ENCODE data around the gene PDXDC1.
"Not testable (repeated sequence)": the region's sequence is repeated elsewhere in the genome, so short reads cannot be mapped to it uniquely, and the experiment has no call there.

Gene PDXDC1

DNA sequence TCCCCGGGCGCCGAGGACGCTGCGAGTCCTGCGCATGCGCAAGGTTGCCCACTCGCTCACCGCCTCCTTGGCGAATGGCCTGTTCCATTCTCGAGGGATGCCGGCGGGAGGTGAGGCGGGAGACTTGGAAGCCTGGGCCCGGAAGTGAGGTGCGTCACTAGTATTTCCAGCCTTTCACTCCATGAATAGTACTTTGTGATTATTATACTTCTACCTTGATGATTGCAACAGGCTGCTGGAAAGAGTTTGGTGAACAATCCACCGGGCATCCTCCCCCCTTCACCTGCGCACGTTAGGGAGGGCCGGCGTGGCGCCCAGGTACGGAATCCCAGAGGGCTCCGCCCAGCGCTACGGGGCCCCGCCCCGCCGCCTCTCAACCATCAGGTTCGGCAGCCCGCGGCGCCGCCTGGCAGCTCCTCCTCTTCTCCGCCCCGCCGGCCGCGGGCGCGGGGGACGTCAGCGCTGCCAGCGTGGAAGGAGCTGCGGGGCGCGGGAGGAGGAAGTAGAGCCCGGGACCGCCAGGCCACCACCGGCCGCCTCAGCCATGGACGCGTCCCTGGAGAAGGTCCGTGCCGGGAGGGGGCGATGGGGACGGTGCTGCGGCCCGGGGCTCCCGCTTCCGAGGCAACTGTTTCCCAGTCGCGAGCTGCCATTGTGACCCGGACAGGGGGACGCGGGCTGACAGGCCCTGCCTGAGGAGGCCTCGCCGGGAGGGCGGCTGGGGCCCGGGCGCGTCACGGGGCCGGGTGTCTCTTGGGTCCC, at the start of gene PDXDC1:
Gene PDXDC1 (plus strand): TSS at position 371 of the 762 bp plus-strand sequence. CDS start 174 bp downstream, at position 545.
- DNase-seq: peak; percentile 99

GRCh38 chr16:14928064-14928714, 46.6 kb upstream of the PDXDC1 start:
- not testable (repeated sequence) for DNase-seq

- not testable (repeated sequence) for DNase-seq
These were observed 45.6 kb upstream of the PDXDC1 start for GRCh38 chr16:14929176-14929575.

DNA sequence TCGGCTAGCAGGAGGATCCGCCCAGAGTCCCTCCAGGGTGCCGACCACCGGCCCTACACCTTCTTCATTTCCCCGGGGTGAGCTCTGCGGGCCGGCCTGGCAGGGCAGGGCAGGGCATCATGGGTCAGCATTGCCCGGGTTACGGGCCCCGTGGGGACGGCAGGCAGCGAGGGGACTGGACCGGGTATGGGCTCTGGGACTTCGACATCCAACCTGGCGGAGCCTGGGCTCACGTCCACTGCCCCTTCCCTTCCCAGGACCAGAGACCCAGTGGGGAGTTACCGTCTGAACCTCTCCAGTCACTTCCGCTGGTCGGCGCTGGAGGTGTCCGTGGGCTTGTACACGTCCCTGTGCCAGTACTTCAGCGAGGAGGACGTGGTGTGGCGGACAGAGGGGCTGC, 44.6 kb upstream of the PDXDC1 start:
- DNase-seq: not testable (repeated sequence)

- DNase-seq: not testable (repeated sequence)
These were observed 43.9 kb upstream of the PDXDC1 start for GRCh38 chr16:14930971-14931370.

GRCh38 chr16:14932581-14933375, 42.0 kb upstream of the PDXDC1 start:
- not testable (repeated sequence) for DNase-seq

- DNase-seq: not testable (repeated sequence)
These were observed 37.7 kb upstream of the PDXDC1 start, which contains the start of gene NPIPA1 for GRCh38 chr16:14937143-14937542. TSS of gene NPIPA1 (plus strand) at chr16:14937443. CDS start at chr16:14937443, 0 bp downstream.

DNA sequence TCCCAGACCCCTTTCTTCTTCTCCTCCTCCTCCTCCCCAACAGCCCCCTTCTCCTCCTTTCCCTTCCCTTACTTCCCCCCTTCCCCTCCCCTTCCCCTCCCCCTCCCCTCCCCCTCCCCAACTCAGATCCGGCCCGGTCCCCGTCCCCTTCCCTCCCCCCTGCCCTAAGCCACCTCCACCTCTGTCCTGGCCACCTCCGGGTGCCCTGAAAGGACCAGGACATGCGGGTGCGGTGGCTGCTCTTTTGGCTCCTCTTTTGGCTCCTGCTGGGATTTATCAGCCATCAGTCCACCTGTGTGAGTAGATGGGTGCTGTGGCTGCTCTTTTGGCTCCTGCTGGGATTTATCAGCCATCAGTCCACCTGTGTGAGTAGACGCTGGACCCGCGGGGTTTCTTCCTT, 36.8 kb upstream of the PDXDC1 start:
- not testable (repeated sequence) for DNase-seq

DNA sequence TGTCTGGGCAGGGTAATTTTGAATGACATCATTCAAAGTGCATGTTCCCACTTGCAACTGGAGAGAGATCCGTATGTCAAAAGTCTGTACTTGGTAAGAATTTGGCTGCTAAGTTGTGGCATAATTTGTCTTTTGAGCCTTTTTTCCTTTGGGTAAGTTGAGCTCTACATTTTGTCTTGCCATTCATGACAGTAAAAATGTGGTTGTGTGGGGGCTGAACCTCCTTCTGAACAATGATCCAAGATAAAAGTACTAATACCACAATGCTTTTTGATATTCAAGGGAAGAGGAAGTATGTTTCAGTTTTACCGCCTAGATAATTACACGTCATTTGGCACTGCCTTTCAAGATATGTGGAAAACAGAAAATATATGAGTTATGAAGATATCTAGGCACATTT, 32.1 kb upstream of the PDXDC1 start:
- not testable (repeated sequence) for DNase-seq

- no peak for DNase-seq
These were observed 19.1 kb upstream of the PDXDC1 start for GRCh38 chr16:14955546-14956231.

GRCh38 chr16:14957576-14958322, 17.1 kb upstream of the PDXDC1 start:
- DNase-seq: no peak

GRCh38 chr16:14958323-14958600, 16.6 kb upstream of the PDXDC1 start:
- DNase-seq: no peak

DNA sequence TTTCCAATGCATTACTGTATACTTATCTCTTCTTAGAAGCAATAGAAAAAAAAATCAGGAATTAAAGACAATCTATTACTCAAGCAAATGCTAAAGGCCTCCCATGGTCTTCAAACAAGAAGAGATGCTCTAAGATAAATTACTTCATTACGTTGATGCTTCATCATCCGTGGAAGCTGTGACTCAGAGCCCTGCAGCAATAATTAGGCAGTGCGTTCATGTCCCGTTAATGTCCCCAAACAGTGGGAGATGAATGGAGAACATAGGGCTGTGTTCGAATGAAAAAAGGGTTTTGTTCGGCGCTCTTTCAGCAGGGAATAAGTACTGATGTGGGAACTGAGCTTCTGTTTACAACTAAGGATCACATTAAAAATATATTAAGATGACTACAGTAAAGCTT, 15.9 kb upstream of the PDXDC1 start:
- no peak for DNase-seq

- no peak for DNase-seq
These were observed 13.2 kb upstream of the PDXDC1 start for GRCh38 chr16:14961405-14962186.

GRCh38 chr16:14963281-14964173, 11.3 kb upstream of the PDXDC1 start:
- DNase-seq: no peak

- DNase-seq: no peak
These were observed 9.5 kb upstream of the PDXDC1 start for GRCh38 chr16:14965328-14965727.

DNA sequence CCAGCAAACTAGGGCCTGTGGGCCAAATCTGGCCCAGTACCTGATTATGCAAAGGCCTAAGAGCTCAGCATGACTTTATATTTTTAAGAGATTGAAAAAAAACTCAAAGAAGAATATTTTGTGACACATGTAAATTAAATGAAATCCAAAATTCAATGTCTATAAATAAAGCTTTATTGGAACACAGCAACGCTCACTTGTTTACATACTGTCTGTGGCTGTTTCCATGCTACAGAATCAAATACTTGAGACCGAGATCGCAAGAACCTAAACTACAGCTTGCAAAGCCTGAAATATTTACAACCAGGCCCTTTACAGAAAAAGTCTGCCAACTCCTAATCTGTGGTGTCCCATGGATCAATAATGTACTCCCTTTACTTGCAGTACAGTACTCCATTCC, 5.0 kb upstream of the PDXDC1 start:
- DNase-seq: not testable (repeated sequence)

DNA sequence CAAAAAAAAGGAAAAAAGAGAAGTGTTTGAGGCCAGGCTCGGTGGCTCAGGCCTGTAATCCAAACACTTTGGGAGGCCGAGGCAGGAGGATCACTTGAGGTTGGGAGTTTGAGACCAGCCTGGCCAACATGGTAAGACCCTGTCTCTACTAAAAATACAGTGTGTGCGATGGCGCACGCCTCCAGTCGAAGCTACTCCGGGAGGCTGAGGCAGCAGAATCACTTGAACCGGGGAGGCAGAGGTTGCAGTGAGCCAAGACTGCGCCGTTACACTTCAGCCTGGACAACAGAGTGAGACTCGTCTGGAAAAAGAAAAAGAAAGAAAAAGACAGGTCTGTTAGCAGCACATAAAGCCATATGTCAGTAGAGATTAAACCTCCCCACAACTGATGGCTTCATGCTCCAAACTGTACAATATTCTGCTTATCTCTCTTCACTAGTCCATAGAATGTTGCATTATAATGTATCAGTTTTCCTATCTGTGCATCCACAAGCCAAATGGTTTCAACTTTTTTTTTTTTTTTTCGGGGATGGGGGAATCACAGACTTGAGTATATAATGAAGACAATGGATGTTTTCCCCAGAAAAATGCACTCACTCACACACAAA, 3.1 kb upstream of the PDXDC1 start:
- not testable (repeated sequence) for DNase-seq

- DNase-seq: not testable (repeated sequence)
These were observed 972 bp upstream of the PDXDC1 start for GRCh38 chr16:14973785-14974322.

GRCh38 chr16:14974331-14974655, 533 bp upstream of the PDXDC1 start:
- DNase-seq: not testable (repeated sequence)

Measured in DMS53 (cell line).